GM15510 (cell line): ENCODE measurements around the gene PPFIA3.

ENCODE experiments used
- POLR2A ChIP-seq: IDR thresholded peaks from 3 replicates; pipeline ENCODE4 v1.6.1; 2011; ENCODE audit warnings: borderline replicate concordance; ENCODE audit not compliant: insufficient read length; ENCODE audit errors: extremely low read depth

PPFIA3 gene

DNA sequence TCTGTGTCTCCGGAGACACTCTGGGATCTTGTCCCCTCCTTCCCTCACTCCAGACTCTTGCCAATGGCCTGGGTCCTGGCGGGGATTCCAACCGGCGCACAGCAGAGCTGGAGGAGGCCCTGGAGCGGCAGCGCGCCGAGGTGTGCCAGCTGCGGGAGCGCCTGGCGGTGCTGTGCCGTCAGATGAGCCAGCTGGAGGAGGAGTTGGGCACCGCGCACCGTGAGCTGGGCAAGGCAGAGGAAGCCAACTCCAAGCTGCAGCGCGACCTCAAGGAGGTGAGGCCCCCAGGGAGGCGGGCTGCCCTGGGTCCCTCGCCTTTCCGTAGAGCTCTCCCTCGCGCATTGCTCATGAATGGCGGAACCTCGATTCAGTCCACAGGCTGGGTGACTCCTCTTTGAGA lies 11.0 kb downstream of the PPFIA3 start:
- TF ChIP-seq POLR2A, result no peak

GRCh38 chr19:49132974-49133609 lies 13.7 kb downstream of the PPFIA3 start:
- TF ChIP-seq POLR2A, result no peak

DNA sequence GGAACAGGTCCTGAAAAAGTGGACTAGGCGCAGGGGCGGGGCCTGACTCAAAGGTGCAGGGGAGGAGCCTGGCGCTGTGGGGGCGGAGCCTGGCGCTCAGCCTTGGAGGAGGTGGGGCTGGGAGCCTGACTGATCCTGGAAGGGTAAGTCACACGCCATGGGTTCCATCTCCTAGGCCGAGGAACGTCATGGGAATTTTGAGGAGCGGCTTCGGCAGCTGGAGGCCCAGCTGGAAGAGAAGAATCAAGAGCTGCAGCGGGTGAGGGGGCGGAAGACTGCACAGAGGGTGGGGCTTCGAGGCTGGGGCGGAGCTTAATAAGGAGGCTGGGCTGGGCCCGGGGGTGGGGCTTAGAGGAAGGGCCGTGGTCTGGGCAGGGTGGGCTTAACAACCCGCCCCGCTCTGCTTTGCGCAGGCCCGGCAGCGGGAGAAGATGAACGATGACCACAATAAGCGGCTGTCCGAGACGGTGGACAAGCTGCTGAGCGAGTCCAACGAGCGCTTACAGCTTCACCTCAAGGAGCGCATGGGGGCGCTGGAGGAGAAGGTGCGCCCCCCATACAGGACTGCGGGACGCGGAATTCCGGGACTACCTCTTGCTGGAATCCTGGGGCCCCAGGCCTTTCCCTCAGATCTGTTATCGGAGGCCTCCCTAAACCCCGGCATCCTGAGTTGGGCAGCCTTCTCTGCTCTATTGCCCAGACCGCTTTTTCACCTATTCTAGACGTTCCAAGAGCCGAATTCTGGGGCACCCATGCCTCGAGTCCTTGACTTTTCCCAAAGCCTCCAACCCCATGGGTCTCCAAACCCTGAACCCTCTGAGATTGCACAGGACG lies 14.5 kb downstream of the PPFIA3 start:
- no peak for TF ChIP-seq POLR2A

GRCh38 chr19:49135686-49136085 lies 16.3 kb downstream of the PPFIA3 start:
- TF ChIP-seq POLR2A, result no peak

- TF ChIP-seq POLR2A, result no peak
These were observed 17.4 kb downstream of the PPFIA3 start for GRCh38 chr19:49136771-49137171.

GRCh38 chr19:49140951-49141350 lies 21.6 kb downstream of the PPFIA3 start:
- no peak for TF ChIP-seq POLR2A

- no peak for TF ChIP-seq POLR2A
These were observed 22.0 kb downstream of the PPFIA3 start for GRCh38 chr19:49141352-49141751.

DNA sequence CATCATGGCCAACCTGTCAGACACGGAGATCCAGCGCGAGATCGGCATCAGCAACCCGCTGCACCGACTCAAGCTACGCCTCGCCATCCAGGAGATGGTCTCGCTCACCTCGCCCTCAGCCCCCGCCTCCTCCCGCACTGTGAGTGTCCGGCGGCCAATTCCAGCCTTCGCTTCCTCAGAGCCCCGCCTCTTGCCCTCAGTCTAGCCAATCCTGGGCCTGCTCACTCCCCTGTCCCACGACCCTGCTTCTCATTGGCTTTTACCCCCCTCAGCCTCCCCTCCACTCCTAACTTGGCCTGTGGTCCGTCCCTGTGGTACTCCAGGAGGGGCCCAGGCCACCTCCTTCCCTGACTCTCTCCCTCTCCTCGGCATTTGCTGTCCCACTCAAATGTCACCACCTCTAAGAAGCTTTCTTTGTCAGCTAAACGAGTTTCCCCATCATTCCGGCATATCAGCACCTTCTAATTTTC lies 23.6 kb downstream of the PPFIA3 start:
- TF ChIP-seq POLR2A, result peak; percentile 26

- TF ChIP-seq POLR2A, result no peak
These were observed 26.4 kb downstream of the PPFIA3 start for GRCh38 chr19:49145573-49146407.

DNA sequence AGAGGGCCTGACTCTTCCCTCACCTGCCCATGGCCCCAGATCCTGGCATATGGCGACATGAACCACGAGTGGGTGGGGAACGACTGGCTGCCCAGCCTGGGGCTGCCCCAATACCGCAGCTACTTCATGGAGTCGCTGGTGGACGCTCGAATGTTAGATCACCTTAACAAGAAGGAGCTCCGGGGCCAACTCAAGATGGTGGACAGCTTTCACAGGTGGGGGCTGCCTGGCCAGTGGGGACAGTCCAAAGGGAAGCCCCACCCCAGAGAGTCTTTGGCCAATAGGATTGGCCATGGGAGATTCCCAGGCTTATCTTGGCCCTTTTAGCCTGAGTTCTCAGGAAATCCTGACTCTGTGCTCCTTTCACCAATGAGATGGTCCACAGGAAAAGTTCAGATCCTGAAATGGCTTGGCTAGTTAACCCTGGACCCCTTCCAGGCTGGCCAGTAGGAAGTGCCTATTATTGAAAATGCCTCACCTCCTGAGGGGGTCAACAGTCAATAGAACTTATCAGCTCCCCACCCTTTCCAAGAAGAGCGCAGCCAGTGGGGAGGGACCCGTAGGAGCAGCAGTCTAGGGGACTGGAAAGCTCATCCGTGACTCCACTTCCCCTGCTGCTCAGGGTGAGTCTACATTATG lies 28.8 kb downstream of the PPFIA3 start:
- no peak for TF ChIP-seq POLR2A

DNA sequence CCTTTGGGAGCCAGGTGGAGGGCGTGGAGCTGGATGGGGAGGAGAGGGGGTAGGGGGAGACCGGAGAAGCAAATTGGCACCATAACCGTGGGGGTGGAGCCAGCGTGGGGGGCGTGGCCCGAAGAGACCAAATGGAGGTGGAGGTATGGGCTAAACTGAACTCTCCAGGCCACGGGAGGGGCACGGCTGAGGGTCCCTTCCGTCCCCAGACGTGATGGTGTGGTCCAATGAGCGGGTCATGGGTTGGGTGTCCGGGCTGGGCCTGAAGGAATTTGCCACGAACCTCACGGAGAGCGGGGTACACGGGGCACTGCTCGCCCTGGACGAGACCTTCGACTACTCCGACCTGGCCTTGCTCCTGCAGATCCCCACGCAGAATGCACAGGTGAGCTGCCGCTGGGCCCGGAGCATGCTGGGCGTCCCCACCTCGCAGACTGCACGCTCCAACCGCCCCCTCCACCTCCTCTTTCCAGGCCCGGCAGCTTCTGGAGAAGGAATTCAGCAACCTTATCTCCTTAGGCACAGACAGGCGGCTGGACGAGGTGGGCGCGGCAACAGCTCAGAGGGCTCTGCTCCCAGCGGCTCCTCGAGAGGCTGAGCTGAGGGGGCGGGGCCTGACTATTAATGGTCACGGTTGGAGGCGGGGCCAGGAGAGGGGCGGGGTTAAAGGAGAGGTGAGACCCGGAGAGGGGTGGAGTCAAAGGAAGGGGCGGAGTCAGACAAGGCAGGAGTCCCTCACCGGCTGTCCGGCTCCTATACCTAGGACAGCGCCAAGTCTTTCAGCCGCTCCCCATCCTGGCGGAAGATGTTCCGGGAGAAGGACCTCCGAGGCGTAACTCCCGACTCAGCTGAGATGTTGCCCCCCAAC lies 29.7 kb downstream of the PPFIA3 start:
- TF ChIP-seq POLR2A, result no peak

GRCh38 chr19:49149652-49150105 lies 30.3 kb downstream of the PPFIA3 start:
- no peak for TF ChIP-seq POLR2A

DNA sequence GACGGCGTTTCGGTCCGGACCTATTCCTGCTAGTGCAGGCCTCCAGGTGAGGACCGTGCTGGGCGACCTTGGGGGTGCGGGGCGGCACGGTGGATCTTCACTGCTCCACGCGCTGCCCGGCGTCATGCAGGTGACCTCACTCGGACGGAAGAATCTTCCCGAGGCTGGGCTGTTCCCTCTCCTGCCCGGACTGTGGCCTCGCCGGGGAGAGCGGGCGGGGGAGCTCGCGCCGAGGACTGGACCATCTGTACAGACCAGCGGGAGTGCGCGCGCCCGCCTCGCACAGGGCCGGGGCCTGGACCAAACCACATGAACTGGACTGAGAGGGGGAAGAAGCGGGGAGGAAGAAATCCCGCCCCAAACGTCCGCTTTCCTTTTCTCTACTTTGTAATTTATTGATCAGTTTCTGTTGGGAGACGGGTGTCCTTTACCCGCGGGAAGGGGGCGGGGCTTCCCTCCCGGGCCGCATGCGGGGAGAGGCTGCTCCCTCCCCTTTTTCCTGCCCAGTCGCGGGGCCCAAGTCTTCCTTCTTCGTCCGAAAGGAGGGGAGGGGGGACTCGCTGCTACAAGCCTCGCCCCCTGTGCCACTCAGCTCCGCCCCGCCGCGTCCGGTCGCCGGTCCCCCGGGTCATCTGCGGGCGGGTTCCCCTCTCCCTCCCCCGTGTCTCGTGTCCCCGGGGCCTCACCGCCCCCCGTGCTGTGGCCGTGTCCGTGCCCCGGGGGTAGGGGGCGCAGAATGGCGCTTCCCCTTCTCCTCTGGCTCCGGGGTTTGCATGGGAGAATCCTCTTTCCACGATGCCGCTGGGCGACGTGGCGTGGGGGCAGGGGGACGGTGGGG lies 31.0 kb downstream of the PPFIA3 start:
- TF ChIP-seq POLR2A, result no peak
